ENCODE results near the gene OR2L8. TPM values are rescaled to one million over a fixed set of nuclear protein-coding genes. Genes with fewer than 3 reads are reported as not detected.

The OR2L8 gene
- total and polyA plus RNA-seq, 2 of the 4 experiments (the other 2 are of a cell fraction) = not detected

- H2AK9ac ChIP-seq (replicated peaks; ENCODE audit: low read depth, low read length, poor library complexity) = no peak overlapping the region
- H4K5ac ChIP-seq (ENCODE audit: low read depth, low read length) = no peak overlapping the region
- peaks cover 15% of the 10 kb centered on the region; the same call in 1 of the 2 replicates for H3K9me3 ChIP-seq (ENCODE audit: control insufficient read depth, insufficient read depth, low read length)
- H2BK120ac ChIP-seq (ENCODE audit: low read depth, low read length) = no peak overlapping the region
- no peak overlapping the region for H3K4me3 ChIP-seq (ENCODE audit: insufficient read depth, low read depth, low read length)
- no peak overlapping the region for H3K27ac ChIP-seq (ENCODE audit: insufficient read depth, low read length)
- H3K18ac ChIP-seq (ENCODE audit: low read depth, low read length) = no peak overlapping the region
- in situ Hi-C loops (cut with MboI; ENCODE audit: low sequenced_read_pairs) = no loop called here
- no peak overlapping the region for H4K8ac ChIP-seq (ENCODE audit: low read depth in 2 of 2, low read length in 2 of 2)
- no peak overlapping the region for H3K4ac ChIP-seq (ENCODE audit: low read depth, low read length)
- no peak overlapping the region for H3K56ac ChIP-seq (ENCODE audit: extremely low read depth, insufficient read depth, low read length)
- ChIA-PET CTCF (no interaction called here), POLR2A (ENCODE audit: unreplicated experiment) (no interaction called here)
- WGBS, 2 experiments (ENCODE audit: extremely low coverage in 2 of 2, insufficient read length in 1 of 2) = 60% methylated on average over 1 of the region's 18 CpGs; no CpG with 5 or more reads in 1 of the 2 experiments
- no peak for DNase-seq
- no peaks in the 10 kb centered on the region for H3K9me1 ChIP-seq (ENCODE audit: insufficient read depth, low read length)
- no peaks in the 10 kb centered on the region for H3K79me1 ChIP-seq (ENCODE audit: low read depth in 1 of 2, low read length in 2 of 2)
- dilution Hi-C loops (cut with HindIII; ENCODE audit: low sequenced_read_pairs, unreplicated experiment) = no loop called here
- H3K27me3 ChIP-seq (ENCODE audit: control insufficient read depth, insufficient read depth, low read length) = no peaks in the 10 kb centered on the region
- H2AFZ ChIP-seq (replicated peaks; ENCODE audit: low read length, poor library complexity) = no peak overlapping the region
- H3K9ac ChIP-seq (ENCODE audit: low read depth, low read length) = no peak overlapping the region
- no peak overlapping the region for H3K14ac ChIP-seq (replicated peaks; ENCODE audit: low read depth, low read length)
- H2BK15ac ChIP-seq (ENCODE audit: low read depth, low read length) = no peak overlapping the region
- no peak overlapping the region for H2AK5ac ChIP-seq (ENCODE audit: low read depth, low read length)
- H2BK20ac ChIP-seq (ENCODE audit: low read depth, low read length) = no peak overlapping the region
- no peak overlapping the region for H3K4me2 ChIP-seq (ENCODE audit: low read depth, low read length)
- H4K91ac ChIP-seq (ENCODE audit: insufficient read depth, low read depth, low read length) = no peak overlapping the region
- no peak overlapping the region for H3K23ac ChIP-seq (ENCODE audit: low read depth, low read length)
- ATAC-seq (ENCODE audit: low read depth) = no peak
- BruUV-seq (replicated peaks) = no TSS peak
- no peak overlapping the region for H2BK5ac ChIP-seq (ENCODE audit: low read depth, low read length, poor library complexity, severe bottlenecking)
- no peaks in the 10 kb centered on the region for H3K4me1 ChIP-seq (ENCODE audit: control insufficient read depth, insufficient read depth, low read length)
- H3K36me3 ChIP-seq (ENCODE audit: control insufficient read depth, insufficient read depth, low read length) = no peaks in the 10 kb centered on the region
- intact Hi-C loops (cut with micrococcal nuclease) = no loop called here
- TF ChIP-seq MAFK (IDR thresholded peaks at IDR 0.05; ENCODE audit: low read depth, low read length) = no peak
- TF ChIP-seq CHD1 (IDR thresholded peaks at IDR 0.05; ENCODE audit: low read depth, low read length) = no peak
- no peak for TF ChIP-seq RFX5 (IDR thresholded peaks at IDR 0.05; ENCODE audit: low read depth, low read length)
- no peak for TF ChIP-seq MXI1 (IDR thresholded peaks at IDR 0.05; ENCODE audit: borderline replicate concordance, low read depth, low read length)
- no peak for TF ChIP-seq RAD21 (IDR thresholded peaks at IDR 0.05; ENCODE audit: low read length)
- no peak for TF ChIP-seq CTCF (conservative IDR thresholded peaks at IDR 0.05; ENCODE audit: low read depth, low read length)
- H4K20me1 ChIP-seq (ENCODE audit: insufficient read depth, low read length) = no peaks in the 10 kb centered on the region
These were observed 12.2 kb upstream of the OR2L8 start for GRCh38 chr1:247936415-247936814.

Data from IMR-90 (cell line).